PC-3 (cell line): ENCODE data around the gene SRRM3. TPM values are rescaled to one million over a fixed set of nuclear protein-coding genes. Genes with fewer than 3 reads are reported as not detected.

Experiments used
- ATAC-seq: fragments of 200-7000 bp; cut with Tn5 transposase; 2 replicates; pipeline ENCODE4 v1.9.1; 2020; ENCODE audit warnings: mild to moderate bottlenecking, moderate library complexity
- BruUV-seq: library from RNA; stranded (reverse); fragments of 400-500 nt; replicated peaks from 2 replicates; lab custom pipeline; 2021; lab: Mats Ljungman, UMichigan
- CTCF ChIA-PET: fragments of 300-600 bp; sonication (Branson Sonifier 250); formaldehyde crosslinking; loops from one replicate; lab custom pipeline; 2022; ENCODE audit warnings: antibody characterized with exemption; lab: Charles Lee
- POLR2A ChIA-PET: fragments of 300-600 bp; sonication (Branson Sonifier 250); formaldehyde crosslinking; loops from one replicate; lab custom pipeline; 2022; ENCODE audit warnings: antibody characterized with exemption; ENCODE audit not compliant: unreplicated experiment; lab: Charles Lee
- DNase-seq: peaks from one replicate; pipeline ENCODE4 v3.0.0-alpha.2; 2015
- H2AFZ ChIP-seq: fragments of 300-600 bp; sonication (generic); 2 replicates; pipeline ENCODE4 v1.6.0; 2016; ENCODE audit warnings: antibody characterized with exemption, low read length
- H3F3A ChIP-seq: fragments of 300-600 bp; sonication (generic); one replicate; pipeline ENCODE4 v1.6.0; 2017; ENCODE audit warnings: antibody characterized with exemption, low read length, control low read depth, mild to moderate bottlenecking; ENCODE audit not compliant: unreplicated experiment
- H3K27ac ChIP-seq: fragments of 300-600 bp; sonication (generic); 2 replicates; pipeline ENCODE4 v1.5.1; 2016; ENCODE audit warnings: mild to moderate bottlenecking, low read length
- H3K27me3 ChIP-seq: fragments of 300-600 bp; sonication (generic); 2 replicates; pipeline ENCODE4 v1.6.1; 2016; ENCODE audit warnings: low read length, mixed read lengths
- H3K36me3 ChIP-seq: fragments of 300-600 bp; sonication (generic); 2 replicates; pipeline ENCODE4 v1.6.1; 2016; ENCODE audit warnings: low read depth, mixed run types, low read length, mixed read lengths
- H3K4me1 ChIP-seq: fragments of 300-600 bp; sonication (generic); 2 replicates; pipeline ENCODE4 v1.5.1; 2016; ENCODE audit warnings: low read length; ENCODE audit not compliant: insufficient read depth
- H3K4me2 ChIP-seq: fragments of 300-600 bp; sonication (generic); 2 replicates; pipeline ENCODE4 v1.6.0; 2016; ENCODE audit warnings: low read length
- H3K4me3 ChIP-seq: fragments of 300-600 bp; sonication (generic); 2 replicates; pipeline ENCODE4 v1.5.1; 2016; ENCODE audit warnings: mild to moderate bottlenecking, low read length, mixed read lengths
- H3K79me2 ChIP-seq: fragments of 300-600 bp; sonication (generic); 2 replicates; pipeline ENCODE4 v1.6.1; 2017; ENCODE audit warnings: low read length, mixed read lengths
- H3K9ac ChIP-seq: fragments of 300-600 bp; sonication (generic); 2 replicates; pipeline ENCODE4 v1.6.0; 2016; ENCODE audit warnings: mild to moderate bottlenecking, low read length
- H3K9me2 ChIP-seq: fragments of 300-600 bp; sonication (generic); replicated peaks from 2 replicates; pipeline ENCODE4 v1.6.1; 2016; ENCODE audit warnings: mixed run types, low read length, mixed read lengths
- H3K9me3 ChIP-seq: fragments of 300-600 bp; sonication (generic); 2 replicates; pipeline ENCODE4 v1.6.1; 2016; ENCODE audit warnings: low read length, mixed read lengths
- H4K20me1 ChIP-seq: fragments of 300-600 bp; sonication (generic); 2 replicates; pipeline ENCODE4 v1.6.1; 2016; ENCODE audit warnings: low read length, mixed read lengths
- CTCF ChIP-seq: fragments of 300-600 bp; sonication (generic); conservative IDR thresholded peaks from 2 replicates; pipeline ENCODE4 v1.5.1; 2017; ENCODE audit warnings: antibody characterized with exemption, low read depth, mild to moderate bottlenecking, low read length
- EZH2 ChIP-seq: fragments of 300-600 bp; sonication (generic); IDR thresholded peaks from one replicate; pipeline ENCODE4 v1.6.1; 2017; ENCODE audit warnings: antibody characterized with exemption, mild to moderate bottlenecking, low read length; ENCODE audit not compliant: unreplicated experiment
- EZH2phosphoT487 ChIP-seq: fragments of 300-600 bp; sonication (generic); IDR thresholded peaks from 2 replicates; pipeline ENCODE4 v1.6.1; 2018; ENCODE audit warnings: mild to moderate bottlenecking, antibody characterized with exemption, low read length, borderline replicate concordance
- intact Hi-C: fragments of 100-400 bp; cut with micrococcal nuclease; formaldehyde crosslinking; loops from 2 replicates; pipeline ENCODE4 v1.9.0; 2023
- total RNA-seq: library from RNA; depleted of rRNA; stranded (reverse); fragments of >200 nt; gene quantifications from 2 replicates; pipeline ENCODE4 v1.2.3, GENCODE V29; 2014

Gene SRRM3
- total RNA-seq, 1 experiment from 2014 or later, result 0.66 TPM

GRCh38 chr7:76300166-76300731 is 98.6 kb downstream of the SRRM3 start:
- no peak overlapping the region for H2AFZ ChIP-seq
- H3K4me3 ChIP-seq, result no peak overlapping the region
- no peaks in the 10 kb centered on the region for H3K27me3 ChIP-seq
- CTCF ChIA-PET, result no interaction called here
- no peaks in the 10 kb centered on the region for H4K20me1 ChIP-seq
- ATAC-seq, result peak; percentile 28
- POLR2A ChIA-PET, result no interaction called here
- no TSS peak for BruUV-seq
- DNase-seq, result peak; percentile 89
- H3K36me3 ChIP-seq, result no peaks in the 10 kb centered on the region
- H3F3A ChIP-seq, result no peaks in the 10 kb centered on the region
- no peaks in the 10 kb centered on the region for H3K9me3 ChIP-seq
- TF ChIP-seq EZH2 (no peak), CTCF (no peak), EZH2phosphoT487 (no peak)
- peaks cover 28% of the 10 kb centered on the region for H3K4me1 ChIP-seq
- H3K4me2 ChIP-seq, result no peak overlapping the region
- H3K79me2 ChIP-seq, result peaks cover 10% of the 10 kb centered on the region
- H3K9me2 ChIP-seq, result no peaks in the 10 kb centered on the region
- no peak overlapping the region for H3K27ac ChIP-seq
- no peak overlapping the region for H3K9ac ChIP-seq
- intact Hi-C loops, result no loop called here

GRCh38 chr7:76301000-76301399 is 99.3 kb downstream of the SRRM3 start:
- Histone ChIP-seq H2AFZ (no peak overlapping the region), H3K27me3 (no peaks in the 10 kb centered on the region), H4K20me1 (no peaks in the 10 kb centered on the region), H3K36me3 (no peaks in the 10 kb centered on the region), H3K79me2 (peaks cover 10% of the 10 kb centered on the region), H3K27ac (no peak overlapping the region), H3K4me1 (peaks cover 28% of the 10 kb centered on the region), H3K9me2 (no peaks in the 10 kb centered on the region), H3K9me3 (no peaks in the 10 kb centered on the region), H3K4me2 (no peak overlapping the region), H3F3A (no peaks in the 10 kb centered on the region), H3K4me3 (no peak overlapping the region), H3K9ac (no peak overlapping the region)
- CTCF ChIA-PET, result no interaction called here
- intact Hi-C loops, result no loop called here
- TF ChIP-seq EZH2phosphoT487, result no peak
- no peak for TF ChIP-seq EZH2
- no peak for TF ChIP-seq CTCF
- no peak for DNase-seq
- no TSS peak for BruUV-seq
- no peak for ATAC-seq
- POLR2A ChIA-PET, result no interaction called here
